Ishikawa (cell line): ENCODE measurements around the gene SLC22A14.

Source experiments
- CEBPB ChIP-seq: IDR thresholded peaks from 2 replicates; pipeline ENCODE4 v1.6.1; 2012
- CREB1 ChIP-seq: IDR thresholded peaks from 2 replicates; pipeline ENCODE4 v1.6.1; 2012; ENCODE audit warnings: low read depth
- EGR1 ChIP-seq: IDR thresholded peaks from 2 replicates; pipeline ENCODE4 v1.6.1; 2012
- EP300 ChIP-seq: IDR thresholded peaks from 2 replicates; pipeline ENCODE4 v1.6.1; 2012; ENCODE audit warnings: borderline replicate concordance
- FOXM1 ChIP-seq: IDR thresholded peaks from 2 replicates; pipeline ENCODE4 v1.6.1; 2012; ENCODE audit warnings: low read depth, borderline replicate concordance
- NFIC ChIP-seq: IDR thresholded peaks from 2 replicates; pipeline ENCODE4 v1.6.1; 2012
- RAD21 ChIP-seq: IDR thresholded peaks from 2 replicates; pipeline ENCODE4 v1.6.1; 2012; ENCODE audit warnings: low read depth
- TAF1 ChIP-seq: IDR thresholded peaks from 2 replicates; pipeline ENCODE4 v1.6.1; 2012; ENCODE audit warnings: low read depth, mild to moderate bottlenecking
- TCF12 ChIP-seq: IDR thresholded peaks from 2 replicates; pipeline ENCODE4 v1.6.1; 2012; ENCODE audit warnings: low read depth
- TEAD4 ChIP-seq: IDR thresholded peaks from 2 replicates; pipeline ENCODE4 v1.6.1; 2012
- YY1 ChIP-seq: IDR thresholded peaks from 2 replicates; pipeline ENCODE4 v1.6.1; 2012; ENCODE audit warnings: low read depth
- ZBTB7A ChIP-seq: IDR thresholded peaks from 2 replicates; pipeline ENCODE4 v1.6.1; 2012; ENCODE audit warnings: low read depth
- TF ChIP-seq, protein P1 (sequence below): IDR thresholded peaks from 2 replicates; pipeline ENCODE4 v1.6.1; 2012
- TF ChIP-seq, protein P2 (sequence below): IDR thresholded peaks from 2 replicates; pipeline ENCODE4 v1.6.1; 2012
- TF ChIP-seq, protein P3 (sequence below): IDR thresholded peaks from 2 replicates; pipeline ENCODE4 v1.6.1; 2012; ENCODE audit warnings: low read depth, mild to moderate bottlenecking

SLC22A14 gene

DNA sequence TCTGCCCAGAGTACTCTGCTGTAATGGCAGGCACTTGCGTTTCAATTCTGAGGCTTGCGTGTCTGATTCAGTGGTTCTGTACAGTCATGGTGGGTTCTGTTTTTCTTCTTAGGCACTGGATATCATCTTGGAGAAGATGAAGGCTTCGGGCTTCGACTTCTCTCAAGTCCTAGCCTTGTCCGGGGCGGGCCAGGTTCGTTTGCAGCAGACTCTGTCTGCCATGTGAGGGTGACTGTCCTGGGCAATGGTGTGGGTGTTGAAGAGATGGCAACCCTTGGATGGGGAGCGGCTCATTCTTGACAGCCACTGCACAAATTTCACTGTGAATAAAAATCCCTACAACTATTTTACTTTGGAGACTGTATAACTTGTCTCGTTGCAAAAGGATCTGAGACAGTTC, 80.7 kb downstream of the SLC22A14 start:
- TF ChIP-seq NFIC (no peak), TAF1 (no peak), TEAD4 (no peak), YY1 (no peak), CEBPB (no peak), ZBTB7A (no peak)
- TF ChIP-seq, protein P1, sequence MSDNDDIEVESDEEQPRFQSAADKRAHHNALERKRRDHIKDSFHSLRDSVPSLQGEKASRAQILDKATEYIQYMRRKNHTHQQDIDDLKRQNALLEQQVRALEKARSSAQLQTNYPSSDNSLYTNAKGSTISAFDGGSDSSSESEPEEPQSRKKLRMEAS, result no peak
- TF ChIP-seq, protein P2, sequence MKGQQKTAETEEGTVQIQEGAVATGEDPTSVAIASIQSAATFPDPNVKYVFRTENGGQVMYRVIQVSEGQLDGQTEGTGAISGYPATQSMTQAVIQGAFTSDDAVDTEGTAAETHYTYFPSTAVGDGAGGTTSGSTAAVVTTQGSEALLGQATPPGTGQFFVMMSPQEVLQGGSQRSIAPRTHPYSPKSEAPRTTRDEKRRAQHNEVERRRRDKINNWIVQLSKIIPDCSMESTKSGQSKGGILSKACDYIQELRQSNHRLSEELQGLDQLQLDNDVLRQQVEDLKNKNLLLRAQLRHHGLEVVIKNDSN, result no peak

DNA sequence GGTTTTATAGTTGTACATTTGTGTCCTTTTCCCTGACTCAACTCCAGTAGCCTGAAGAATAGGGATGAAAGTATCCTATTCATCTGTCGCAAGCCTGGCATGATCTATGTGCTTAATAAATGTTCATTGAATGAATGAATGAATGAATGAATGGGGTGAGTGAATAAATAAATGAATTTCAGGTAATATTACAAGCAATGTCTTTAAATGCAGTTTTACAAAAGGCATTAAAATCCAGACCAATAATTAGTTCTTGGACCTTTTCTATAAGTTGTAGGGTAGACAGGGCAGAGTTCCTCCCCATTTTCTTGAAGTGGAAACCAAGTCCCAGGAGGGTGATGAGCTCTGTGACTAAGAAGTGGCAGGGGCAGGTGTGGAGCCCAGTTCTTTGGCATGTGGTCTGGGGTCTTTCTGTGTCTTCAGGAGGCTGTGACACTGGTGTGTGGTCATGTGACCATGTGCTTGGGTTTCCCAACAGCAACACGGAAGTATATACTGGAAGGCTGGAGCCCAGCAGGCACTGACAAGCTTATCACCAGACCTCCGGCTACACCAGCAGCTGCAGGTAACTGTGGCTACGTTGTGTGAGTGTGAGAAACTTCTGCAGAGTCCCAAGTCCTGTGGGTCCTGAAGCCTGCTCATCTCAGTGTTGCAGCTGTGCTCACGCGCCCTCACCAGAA, 82.8 kb downstream of the SLC22A14 start:
- no peak for TF ChIP-seq CEBPB
- TF ChIP-seq CREB1, result no peak
- TF ChIP-seq TCF12, result no peak
- TF ChIP-seq, protein P2, result no peak
- TF ChIP-seq RAD21, result no peak
- no peak for TF ChIP-seq FOXM1

DNA sequence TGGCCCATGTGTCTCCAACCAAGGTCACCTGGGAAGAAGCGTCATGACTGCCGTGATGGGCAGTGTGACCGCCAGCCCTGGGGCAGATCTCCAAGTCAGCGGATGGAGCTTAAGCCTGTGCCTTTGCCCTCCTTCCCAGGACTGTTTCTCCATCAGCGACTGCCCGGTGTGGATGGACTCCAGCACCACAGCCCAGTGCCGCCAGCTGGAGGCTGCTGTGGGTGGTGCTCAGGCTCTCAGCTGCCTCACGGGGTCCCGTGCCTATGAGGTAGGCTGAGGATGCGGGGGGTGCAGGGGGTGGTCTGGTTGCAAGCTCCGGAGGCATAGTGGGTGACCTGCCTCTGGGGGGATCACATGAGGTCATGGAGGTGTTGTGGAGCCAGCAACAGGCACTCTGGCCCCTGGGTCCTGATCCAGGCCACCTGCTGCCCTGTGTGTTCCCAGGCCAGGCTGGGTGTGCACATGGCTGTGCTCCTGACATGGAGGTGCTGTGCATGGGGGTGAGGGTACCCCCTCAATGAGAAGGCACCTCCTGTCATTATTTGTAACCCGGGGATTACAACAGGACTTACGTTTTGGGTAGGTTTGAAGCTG, 83.5 kb downstream of the SLC22A14 start:
- TF ChIP-seq NFIC, result no peak
- TF ChIP-seq TAF1, result no peak
- no peak for TF ChIP-seq CEBPB
- TF ChIP-seq EGR1, result no peak
- TF ChIP-seq RAD21, result no peak
- TF ChIP-seq, protein P2, result no peak
- no peak for TF ChIP-seq FOXM1
- TF ChIP-seq EP300, result no peak
- TF ChIP-seq CREB1, result no peak
- TF ChIP-seq YY1, result no peak
- no peak for TF ChIP-seq ZBTB7A
- TF ChIP-seq, protein P3, sequence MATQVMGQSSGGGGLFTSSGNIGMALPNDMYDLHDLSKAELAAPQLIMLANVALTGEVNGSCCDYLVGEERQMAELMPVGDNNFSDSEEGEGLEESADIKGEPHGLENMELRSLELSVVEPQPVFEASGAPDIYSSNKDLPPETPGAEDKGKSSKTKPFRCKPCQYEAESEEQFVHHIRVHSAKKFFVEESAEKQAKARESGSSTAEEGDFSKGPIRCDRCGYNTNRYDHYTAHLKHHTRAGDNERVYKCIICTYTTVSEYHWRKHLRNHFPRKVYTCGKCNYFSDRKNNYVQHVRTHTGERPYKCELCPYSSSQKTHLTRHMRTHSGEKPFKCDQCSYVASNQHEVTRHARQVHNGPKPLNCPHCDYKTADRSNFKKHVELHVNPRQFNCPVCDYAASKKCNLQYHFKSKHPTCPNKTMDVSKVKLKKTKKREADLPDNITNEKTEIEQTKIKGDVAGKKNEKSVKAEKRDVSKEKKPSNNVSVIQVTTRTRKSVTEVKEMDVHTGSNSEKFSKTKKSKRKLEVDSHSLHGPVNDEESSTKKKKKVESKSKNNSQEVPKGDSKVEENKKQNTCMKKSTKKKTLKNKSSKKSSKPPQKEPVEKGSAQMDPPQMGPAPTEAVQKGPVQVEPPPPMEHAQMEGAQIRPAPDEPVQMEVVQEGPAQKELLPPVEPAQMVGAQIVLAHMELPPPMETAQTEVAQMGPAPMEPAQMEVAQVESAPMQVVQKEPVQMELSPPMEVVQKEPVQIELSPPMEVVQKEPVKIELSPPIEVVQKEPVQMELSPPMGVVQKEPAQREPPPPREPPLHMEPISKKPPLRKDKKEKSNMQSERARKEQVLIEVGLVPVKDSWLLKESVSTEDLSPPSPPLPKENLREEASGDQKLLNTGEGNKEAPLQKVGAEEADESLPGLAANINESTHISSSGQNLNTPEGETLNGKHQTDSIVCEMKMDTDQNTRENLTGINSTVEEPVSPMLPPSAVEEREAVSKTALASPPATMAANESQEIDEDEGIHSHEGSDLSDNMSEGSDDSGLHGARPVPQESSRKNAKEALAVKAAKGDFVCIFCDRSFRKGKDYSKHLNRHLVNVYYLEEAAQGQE, result no peak

DNA sequence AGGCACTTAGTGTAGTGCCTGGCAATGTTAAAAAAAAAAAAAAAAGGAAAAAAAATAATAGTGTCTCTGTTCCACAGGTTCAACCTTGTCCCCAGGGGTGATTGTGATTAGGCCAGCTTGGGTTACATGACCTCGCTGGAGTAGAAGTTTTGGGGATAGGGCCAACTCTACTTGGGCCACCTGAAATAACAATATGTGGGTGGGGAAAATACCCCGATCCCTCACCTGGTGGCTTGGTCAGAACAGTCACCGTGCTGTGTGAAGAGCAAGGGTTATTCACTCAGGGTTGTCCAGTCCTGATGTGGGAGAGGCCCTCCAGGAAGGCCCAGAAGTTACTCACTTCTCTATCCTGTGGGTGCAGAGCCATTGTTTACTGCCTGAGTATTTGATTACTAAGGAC, 84.0 kb downstream of the SLC22A14 start:
- TF ChIP-seq ZBTB7A, result no peak
- TF ChIP-seq TCF12, result no peak
- TF ChIP-seq NFIC, result no peak
- TF ChIP-seq FOXM1, result no peak
- no peak for TF ChIP-seq YY1
- TF ChIP-seq, protein P2, result no peak
- no peak for TF ChIP-seq CEBPB
- TF ChIP-seq TAF1, result no peak
- TF ChIP-seq TEAD4, result no peak
- no peak for TF ChIP-seq EP300
- TF ChIP-seq, protein P3, result no peak
- no peak for TF ChIP-seq EGR1
- no peak for TF ChIP-seq CREB1
- TF ChIP-seq, protein P1, result no peak
- TF ChIP-seq RAD21, result no peak

DNA sequence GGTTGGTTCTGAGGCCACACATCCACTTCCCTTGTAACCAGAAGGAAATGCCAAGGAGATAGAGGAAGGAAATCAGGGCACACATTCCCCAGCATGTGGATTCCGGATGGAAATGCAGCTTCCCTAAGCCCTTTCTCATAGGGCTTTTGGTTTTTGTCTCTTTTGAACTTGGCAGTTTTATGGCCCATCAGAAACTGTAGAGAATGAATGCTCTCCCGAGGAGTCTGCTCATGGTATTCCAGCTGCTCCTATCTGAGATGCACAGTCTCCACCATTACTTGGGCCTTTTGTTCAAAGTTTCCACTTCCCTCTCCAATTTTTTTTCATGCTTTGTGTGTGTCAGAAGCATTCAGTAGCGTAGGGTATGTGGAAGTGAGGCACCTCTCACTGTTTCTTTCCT, 85.7 kb downstream of the SLC22A14 start:
- TF ChIP-seq, protein P2, result no peak
- TF ChIP-seq NFIC (no peak), ZBTB7A (no peak), RAD21 (no peak), CEBPB (no peak), EP300 (no peak), TEAD4 (no peak), CREB1 (no peak), EGR1 (no peak)
- TF ChIP-seq, protein P3, result no peak
- TF ChIP-seq, protein P1, result no peak
